ENCODE results near the gene SRPRA.
A peak's percentile ranks its signal among the peaks of the same experiment; 100 is the strongest.
"Not testable (repeated sequence)": the region's sequence is repeated elsewhere in the genome, so short reads cannot be mapped to it uniquely, and the experiment has no call there.

SRPRA gene

GRCh38 chr11:126282736-126283591, 14.3 kb upstream of the SRPRA start, which contains the start of gene TIRAP:
Gene TIRAP, plus strand, starts transcription at chr11:126283093. Its CDS starts 7,802 bp downstream, at chr11:126290895.
- DNase-seq, result peak; percentile 30 to 59 (median 44)

- DNase-seq, result no peak
Measured at GRCh38 chr11:126282361-126282735, 13.7 kb upstream of the SRPRA start.

DNA sequence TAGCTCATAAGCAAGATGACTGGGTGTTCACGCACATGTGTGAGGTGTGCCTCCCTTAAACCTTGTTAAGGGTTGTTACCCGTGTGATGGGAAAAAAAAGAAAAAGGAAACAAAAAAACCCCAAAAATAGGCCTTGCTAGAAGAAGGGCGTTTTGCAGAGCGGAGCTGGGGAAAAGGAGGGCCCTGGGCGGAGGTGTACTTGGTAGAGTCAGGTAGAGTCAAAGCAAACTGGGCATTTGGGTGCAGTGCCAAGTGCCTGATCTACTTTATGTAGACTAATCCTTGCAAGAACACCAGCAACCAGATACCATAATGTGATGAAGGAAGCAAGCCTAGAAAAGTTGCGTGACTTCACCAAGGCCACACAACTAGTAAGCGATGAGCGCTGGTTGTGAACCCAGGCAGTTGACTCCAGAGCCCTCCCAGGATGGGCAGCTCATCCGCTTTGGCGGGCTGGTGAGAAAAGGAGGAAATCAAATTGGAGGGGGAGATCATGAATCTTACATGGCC, 13.0 kb upstream of the SRPRA start:
- DNase-seq, result no peak

- no peak for DNase-seq
Measured at GRCh38 chr11:126281245-126281644, 12.6 kb upstream of the SRPRA start.

GRCh38 chr11:126280595-126280994, 11.9 kb upstream of the SRPRA start:
- DNase-seq, result no peak

GRCh38 chr11:126279191-126279590, 10.5 kb upstream of the SRPRA start:
- DNase-seq, result no peak

DNA sequence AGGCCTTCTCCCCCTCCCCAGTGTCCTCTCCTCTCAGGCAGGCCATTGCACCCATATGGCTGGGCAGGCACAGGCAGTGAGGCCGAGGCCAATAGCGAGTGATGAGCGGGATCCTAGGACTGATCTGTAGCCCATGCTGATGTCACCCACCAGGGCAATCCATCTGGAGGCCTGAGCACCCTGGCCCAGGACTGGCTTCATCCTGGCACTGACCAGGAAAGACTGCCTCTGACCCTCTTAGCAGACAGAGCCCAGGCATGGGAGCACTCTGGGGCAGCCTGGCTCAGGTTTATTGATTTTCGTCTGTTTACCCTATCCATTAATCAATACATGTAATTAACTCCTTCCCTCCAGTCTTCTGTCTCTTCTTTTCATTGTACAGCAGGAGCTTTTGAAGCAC, 9.1 kb upstream of the SRPRA start:
- no peak for DNase-seq

DNA sequence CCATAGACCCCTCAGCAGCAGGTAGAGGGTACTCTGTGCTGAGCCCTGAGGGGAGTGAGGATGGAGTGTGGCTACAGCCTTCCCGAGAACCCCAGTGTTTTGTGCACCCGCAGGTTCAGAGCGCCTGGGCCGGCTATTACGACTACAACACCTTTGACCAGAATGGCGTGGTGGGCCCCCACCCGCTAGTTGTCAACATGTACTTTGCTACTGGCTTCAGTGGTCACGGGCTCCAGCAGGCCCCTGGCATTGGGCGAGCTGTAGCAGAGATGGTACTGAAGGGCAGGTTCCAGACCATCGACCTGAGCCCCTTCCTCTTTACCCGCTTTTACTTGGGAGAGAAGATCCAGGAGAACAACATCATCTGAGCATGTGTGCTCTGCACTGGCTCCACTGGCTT, 8.6 kb upstream of the SRPRA start:
- no peak for DNase-seq

GRCh38 chr11:126268361-126268707, 361 bp downstream of the SRPRA start:
- DNase-seq, result no peak

GRCh38 chr11:126267650-126268049, 1.0 kb downstream of the SRPRA start:
- no peak for DNase-seq

DNA sequence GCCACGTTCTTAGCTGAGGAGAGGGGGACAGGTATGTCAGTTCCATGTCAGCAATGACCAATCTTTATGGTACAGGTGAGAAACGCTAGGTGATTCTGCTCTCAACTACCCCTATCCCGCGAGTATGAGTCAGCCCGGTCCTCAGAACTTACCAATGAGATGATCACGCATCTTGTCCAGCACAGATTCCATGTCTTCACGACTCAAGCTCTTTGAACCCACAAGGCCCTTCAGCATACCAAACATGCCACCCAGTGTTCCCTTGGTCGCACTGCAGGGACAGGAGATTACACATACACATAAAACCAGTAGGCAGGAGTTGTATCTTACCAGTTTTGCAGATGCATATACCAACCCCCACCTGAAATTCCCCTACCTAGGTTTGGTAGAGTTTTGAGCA, 2.9 kb downstream of the SRPRA start:
- no peak for DNase-seq

DNA sequence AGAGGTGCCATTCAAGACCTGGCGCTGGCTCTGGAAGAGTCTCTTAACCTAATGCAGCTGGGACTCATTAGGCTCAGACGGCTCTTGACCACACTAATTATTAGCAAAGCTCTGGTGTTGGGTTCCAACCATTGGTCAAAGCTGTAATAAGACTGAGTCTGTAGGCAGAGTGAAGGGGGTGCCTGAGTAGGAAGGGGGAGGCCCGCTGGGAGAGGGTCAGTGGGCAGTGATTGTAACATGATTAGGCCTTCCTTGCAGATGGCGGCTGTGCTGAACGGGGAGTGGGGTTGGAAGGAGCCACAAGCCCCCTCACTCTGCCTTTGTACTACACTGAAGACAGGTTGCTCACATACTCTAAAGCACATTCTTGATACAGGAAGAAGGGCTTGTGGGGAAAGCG, 5.2 kb downstream of the SRPRA start:
- DNase-seq, result no peak

DNA sequence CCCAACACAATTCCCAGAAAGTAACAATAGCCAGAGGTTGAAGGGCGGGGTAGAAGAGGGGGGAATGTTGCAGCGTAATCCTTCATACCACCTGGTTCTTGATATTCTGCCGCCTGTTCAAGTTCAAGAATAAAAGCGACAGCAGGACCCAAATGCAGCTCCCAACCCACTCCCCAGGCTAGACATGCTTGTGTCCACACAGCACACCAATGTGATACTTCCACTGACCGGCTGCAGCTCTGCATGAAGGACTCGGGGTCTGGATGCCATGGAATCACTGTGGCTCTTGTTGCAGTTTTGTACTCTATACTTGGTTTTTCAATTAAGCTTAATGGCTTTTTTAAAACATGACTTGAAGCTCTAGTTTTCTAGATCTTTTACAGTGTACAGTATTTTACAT, 6.5 kb downstream of the SRPRA start:
- DNase-seq, result no peak

GRCh38 chr11:126257764-126258163, 10.9 kb downstream of the SRPRA start:
- no peak for DNase-seq

- DNase-seq, result no peak
Measured at GRCh38 chr11:126257144-126257543, 11.6 kb downstream of the SRPRA start.

- no peak for DNase-seq
Measured at GRCh38 chr11:126256216-126256615, 12.5 kb downstream of the SRPRA start.

GRCh38 chr11:126255507-126255906, 13.2 kb downstream of the SRPRA start:
- DNase-seq, result not testable (repeated sequence)

DNA sequence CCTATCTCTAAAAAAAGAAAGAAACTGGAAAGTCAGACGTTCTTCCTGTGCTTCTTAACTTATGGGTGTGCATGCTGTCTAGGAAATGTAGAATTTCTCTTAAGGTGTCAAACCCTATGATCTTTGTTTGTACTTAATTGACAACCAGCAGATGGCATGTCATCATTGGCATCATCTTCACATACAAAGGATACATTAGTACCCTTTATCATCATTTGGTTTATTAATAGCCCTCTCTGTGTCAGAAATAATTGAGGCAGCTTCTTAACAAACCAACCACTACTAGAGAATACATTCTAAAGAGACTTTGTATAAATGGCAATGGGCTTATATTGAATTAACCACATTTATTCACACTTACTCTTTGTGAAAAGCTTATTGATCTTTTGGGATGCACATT, 13.9 kb downstream of the SRPRA start:
- DNase-seq, result no peak

DNA sequence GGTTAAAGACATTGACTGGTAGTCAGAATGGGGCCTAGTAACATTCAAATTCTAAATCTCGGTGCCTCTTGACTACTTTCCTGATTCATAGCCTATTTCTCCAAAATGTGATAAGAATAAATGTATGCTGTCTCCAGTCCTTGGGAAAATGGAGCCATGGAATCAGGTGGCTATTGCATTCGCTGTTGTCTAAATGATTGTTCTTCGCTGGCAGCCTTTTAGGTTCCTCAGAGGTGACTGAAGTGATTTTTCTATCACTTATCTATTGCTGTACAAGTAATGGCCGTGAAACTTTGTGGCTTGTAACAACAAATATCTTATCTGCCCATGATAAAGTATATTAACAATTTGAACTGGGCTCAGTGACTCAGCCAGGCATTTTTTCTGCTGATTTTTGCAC, 15.4 kb downstream of the SRPRA start:
- DNase-seq, result no peak

DNA sequence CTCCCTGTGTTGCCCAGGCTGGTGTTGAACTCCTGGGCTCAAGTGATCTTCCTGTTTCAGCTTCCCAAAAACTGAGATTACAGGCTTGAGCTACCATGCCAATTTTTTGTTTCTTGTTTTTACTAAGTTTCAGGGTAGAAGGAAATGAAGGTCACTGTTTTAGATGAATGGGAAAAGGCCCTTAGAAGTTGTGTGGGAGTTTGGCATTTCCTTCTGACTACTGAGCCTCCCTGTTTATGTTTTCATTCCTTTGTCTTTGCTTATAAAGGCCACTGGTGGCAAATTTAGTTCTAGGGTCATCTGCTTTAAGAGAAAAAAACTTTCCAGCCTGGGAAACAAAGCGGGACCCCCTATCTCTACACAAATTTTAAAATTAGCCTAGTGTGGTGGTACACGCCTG, 22.1 kb downstream of the SRPRA start:
- no peak for DNase-seq

DNA sequence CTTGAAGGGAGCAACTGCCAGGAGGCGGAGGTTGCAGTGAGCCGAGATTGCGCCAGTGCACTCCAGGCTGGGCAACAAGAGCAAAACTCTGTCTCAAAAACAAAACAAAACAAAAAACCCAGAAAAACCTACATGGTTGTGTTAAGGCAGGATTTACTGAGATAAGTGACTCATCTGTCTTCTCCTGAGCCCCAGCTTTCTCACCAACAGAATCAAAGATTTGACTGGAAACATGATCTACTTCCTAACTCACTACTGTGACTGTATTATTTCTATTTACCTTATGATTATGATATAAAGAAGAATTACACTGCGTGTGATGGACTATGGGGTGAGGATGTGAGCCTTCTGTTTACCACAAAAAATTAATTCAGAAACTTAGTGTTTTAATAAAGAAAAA, 35.3 kb downstream of the SRPRA start:
- no peak for DNase-seq

DNA sequence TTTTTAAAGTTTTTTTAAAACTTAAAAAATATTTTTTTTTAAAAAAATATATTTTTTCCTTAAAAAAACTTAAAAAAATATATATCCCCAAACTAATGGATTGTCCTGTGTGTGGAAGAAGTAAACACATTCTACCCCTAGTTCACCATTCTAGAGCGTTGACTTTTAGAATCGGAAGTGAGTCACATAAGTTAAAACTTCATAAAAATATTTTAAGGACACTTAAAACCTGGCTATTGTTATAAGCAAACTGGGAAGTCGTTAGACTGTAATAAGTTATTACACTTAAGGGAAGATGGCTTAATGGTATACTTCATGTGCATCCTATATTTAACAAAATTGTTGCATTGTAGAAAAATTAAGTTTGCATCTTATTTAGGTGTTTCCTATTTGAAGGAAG, 36.0 kb downstream of the SRPRA start:
- no peak for DNase-seq

- no peak for DNase-seq
Measured at GRCh38 chr11:126231725-126232459, 36.8 kb downstream of the SRPRA start.

GRCh38 chr11:126229858-126230540, 38.7 kb downstream of the SRPRA start:
- DNase-seq, result no peak

Data from activated CD4-positive, CD25-positive, alpha-beta regulatory T cell (primary cell).